HG03175 (cell line): ENCODE measurements around the gene KIF5C.

Experiments
- ATAC-seq: cut with Tn5 transposase; IDR thresholded peaks from one replicate; pipeline ENCODE4 v1.9.1; 2021; ENCODE audit warnings: mild to moderate bottlenecking, moderate library complexity; ENCODE audit not compliant: unreplicated experiment

The KIF5C gene

GRCh38 chr2:149068996-149069888 lies 194.2 kb downstream of the KIF5C start:
- ATAC-seq: no peak

- no peak for ATAC-seq
Measured at GRCh38 chr2:149070681-149071320, 195.8 kb downstream of the KIF5C start.

- no peak for ATAC-seq
Measured at GRCh38 chr2:149075105-149075504, 200.1 kb downstream of the KIF5C start.

GRCh38 chr2:149075853-149076252 lies 200.8 kb downstream of the KIF5C start:
- no peak for ATAC-seq
